HAP-1 (cell line): ENCODE data around the gene GOLPH3L.
A peak's percentile ranks its signal among the peaks of the same experiment; 100 is the strongest.

Source experiments
- DNase-seq, 2 experiments: peaks; one replicate each; pipeline ENCODE4 v3.0.0-alpha.2; 2016 to 2020; ENCODE audit warnings: low spot score in 2 of 2
- H3K27me3 ChIP-seq: fragments of 250-450 bp; sonication (Bioruptor Pico); 2 replicates; pipeline ENCODE4 v1.5.1; 2020; ENCODE audit warnings: low read depth, mild to moderate bottlenecking, moderate library complexity
- H3K36me3 ChIP-seq: fragments of 250-450 bp; sonication (Bioruptor Pico); replicated peaks from 2 replicates; pipeline ENCODE4 v1.5.1; 2020; ENCODE audit warnings: mild to moderate bottlenecking
- H3K4me1 ChIP-seq: fragments of 250-450 bp; sonication (Bioruptor Pico); 2 replicates; pipeline ENCODE4 v1.5.1; 2020; ENCODE audit warnings: mild to moderate bottlenecking
- H3K4me3 ChIP-seq: fragments of 250-450 bp; sonication (Bioruptor Pico); 2 replicates; pipeline ENCODE4 v1.5.1; 2020; ENCODE audit warnings: mild to moderate bottlenecking, moderate library complexity
- H3K9me3 ChIP-seq: fragments of 250-450 bp; sonication (Bioruptor Pico); 2 replicates; pipeline ENCODE4 v1.5.1; 2020; ENCODE audit warnings: mild to moderate bottlenecking, moderate library complexity
- in situ Hi-C: fragments of 300-500 bp; cut with MboI; formaldehyde crosslinking; loops from 3 replicates; pipeline ENCODE4 v1.14.3; 2020; ENCODE audit warnings: low sequenced_read_pairs, inconsistent platforms, mixed read lengths

Gene GOLPH3L

DNA sequence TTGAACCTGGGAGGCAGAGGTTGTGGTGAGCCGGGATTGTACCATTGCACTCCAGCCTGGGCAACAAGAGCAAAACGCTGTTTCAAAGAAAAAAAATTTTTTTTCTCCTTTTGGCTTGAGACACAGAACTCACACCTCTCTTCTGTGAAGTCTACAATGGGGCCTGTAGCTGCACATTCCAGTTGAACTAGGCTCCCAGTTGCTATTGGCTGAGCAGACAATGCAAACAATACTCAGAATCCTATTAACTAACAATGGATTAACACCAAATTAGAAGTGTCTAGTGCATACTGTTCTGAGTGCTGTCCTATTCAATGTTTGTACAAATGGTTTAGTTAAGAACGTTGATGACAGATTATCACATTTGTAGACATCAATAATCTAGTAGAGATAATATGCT, 100.0 kb downstream of the GOLPH3L start:
- in situ Hi-C loops, result no loop called here

More for the DNA sequence above, 100.0 kb downstream of the GOLPH3L start:
- H3K4me3 ChIP-seq, result no peak overlapping the region
- no peaks in the 10 kb centered on the region for H3K36me3 ChIP-seq
- DNase-seq, result peak; percentile 73 to 92
- H3K9me3 ChIP-seq, result 0 out of 2 replicates have a peak, but pooled peaks cover 2% of the 10 kb centered on the region
- H3K27me3 ChIP-seq, result no peaks in the 10 kb centered on the region
- peaks cover 9% of the 10 kb centered on the region for H3K4me1 ChIP-seq
